Measurements from ENCODE around the gene C2orf92. TPM values are rescaled to one million over a fixed set of nuclear protein-coding genes. Genes with fewer than 3 reads are reported as not detected.
A peak's percentile ranks its signal among the peaks of the same experiment; 100 is the strongest.
"Not testable (repeated sequence)": the region's sequence is repeated elsewhere in the genome, so short reads cannot be mapped to it uniquely, and the experiment has no call there.

The C2orf92 gene
- total and polyA plus RNA-seq, 5 experiments from 2014 or later: 0.35 to 21.2 (median 1.5) TPM

GRCh38 chr2:97675430-97676113, 6.1 kb downstream of the C2orf92 start:
- H3K4me1 Mint-ChIP-seq: no peaks in the 10 kb centered on the region
- H3K9me3 Mint-ChIP-seq: peaks cover 0 to 3% (median 0%) of the 10 kb centered on the region in 9 donors
- no peak overlapping the region for H3K27ac Mint-ChIP-seq
- POLR2A ChIA-PET: interaction anchor here (1.1 kb wide), 1 partner anchor 9 kb away, joined by 4 read pairs; no protein-coding TSS in a partner anchor
- H3K27me3 Mint-ChIP-seq: peaks cover 0 to 10% (median 0%) of the 10 kb centered on the region in 5 donors
- DNase-seq: no peak
- peaks cover 0 to 5% (median 2%) of the 10 kb centered on the region in 3 donors for H3K36me3 Mint-ChIP-seq
- H3K4me3 Mint-ChIP-seq: no peak overlapping the region
- no peak for ATAC-seq

DNA sequence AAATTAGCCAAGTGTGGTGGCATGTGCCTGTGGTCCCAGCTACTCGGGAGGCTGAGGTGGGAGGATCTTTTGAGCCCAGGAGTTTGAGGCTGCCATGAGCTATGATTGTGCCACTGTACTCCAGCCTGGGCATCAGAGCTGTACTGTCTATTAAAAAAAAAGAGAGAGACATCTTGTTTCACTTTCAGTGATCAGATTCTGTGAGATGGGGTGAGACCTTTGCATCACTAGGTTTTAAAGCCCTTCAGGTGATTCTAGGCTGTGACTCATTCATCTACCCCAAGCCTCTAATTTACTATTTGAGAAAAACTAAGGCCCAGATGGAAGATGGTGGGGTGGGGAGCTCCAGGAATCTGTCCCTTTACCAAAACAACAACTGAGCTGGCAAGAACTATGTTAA, 7.1 kb downstream of the C2orf92 start:
- H3K36me3 Mint-ChIP-seq: peaks cover 0 to 5% (median 2%) of the 10 kb centered on the region in 3 donors
- peaks cover 0 to 10% (median 0%) of the 10 kb centered on the region in 5 donors for H3K27me3 Mint-ChIP-seq
- ATAC-seq (no peak), DNase-seq (no peak)
- no peaks in the 10 kb centered on the region for H3K4me1 Mint-ChIP-seq
- no peak overlapping the region for H3K27ac Mint-ChIP-seq
- peaks cover 0 to 3% (median 0%) of the 10 kb centered on the region in 9 donors for H3K9me3 Mint-ChIP-seq
- no peak overlapping the region for H3K4me3 Mint-ChIP-seq
- POLR2A ChIA-PET: interaction anchor here (1.1 kb wide), 1 partner anchor 10 kb away, joined by 4 read pairs; no protein-coding TSS in a partner anchor

DNA sequence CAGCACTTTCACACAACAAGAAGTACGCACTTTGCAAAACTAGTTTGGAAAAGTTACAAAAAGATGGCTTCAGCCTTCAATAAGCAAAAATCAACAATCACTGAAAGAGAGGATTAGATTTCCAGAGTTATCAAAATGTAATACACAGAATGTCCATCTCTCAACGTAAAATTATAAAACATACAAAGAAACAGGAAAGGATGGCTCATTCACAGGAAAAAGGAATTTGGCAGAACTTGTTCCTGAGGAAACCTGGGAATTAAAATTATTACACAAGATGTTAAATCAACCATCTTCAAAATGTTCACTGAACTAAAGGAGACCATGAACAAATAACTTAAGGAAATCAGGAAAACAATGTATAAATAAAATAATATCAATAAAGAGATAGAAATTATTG, 8.0 kb downstream of the C2orf92 start:
- no peak overlapping the region for H3K4me3 Mint-ChIP-seq
- no peak for DNase-seq
- peaks cover 0 to 10% (median 0%) of the 10 kb centered on the region in 5 donors for H3K27me3 Mint-ChIP-seq
- peaks cover 0 to 5% (median 2%) of the 10 kb centered on the region in 3 donors for H3K36me3 Mint-ChIP-seq
- H3K9me3 Mint-ChIP-seq: peaks cover 0 to 3% (median 0%) of the 10 kb centered on the region in 9 donors
- no peak overlapping the region for H3K27ac Mint-ChIP-seq
- ATAC-seq: no peak
- H3K4me1 Mint-ChIP-seq: no peaks in the 10 kb centered on the region
- POLR2A ChIA-PET: no interaction called here

DNA sequence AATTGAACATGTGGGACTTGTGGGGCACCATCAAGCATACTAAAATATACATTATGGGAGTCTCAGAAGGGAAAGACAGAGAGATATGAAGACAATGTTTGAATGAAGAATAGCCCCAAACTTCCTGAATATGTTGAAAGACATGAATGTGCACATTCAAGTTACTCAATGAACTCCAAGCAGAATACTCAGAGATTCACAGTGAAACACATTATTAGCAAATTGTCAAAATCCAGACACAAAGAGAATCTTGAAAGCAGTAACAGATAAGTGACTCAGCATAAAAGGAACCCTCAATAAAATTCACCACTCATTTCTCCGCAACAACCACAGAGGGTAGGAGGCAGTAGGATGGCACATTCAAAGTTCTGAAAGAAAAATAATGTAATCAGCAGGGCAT, 8.8 kb downstream of the C2orf92 start:
- Mint-ChIP-seq H3K27me3 (peaks cover 0 to 10% (median 0%) of the 10 kb centered on the region in 5 donors), H3K4me3 (no peak overlapping the region), H3K9me3 (peaks cover 0 to 3% (median 0%) of the 10 kb centered on the region in 9 donors), H3K4me1 (no peaks in the 10 kb centered on the region), H3K27ac (no peak overlapping the region), H3K36me3 (peaks cover 0 to 5% (median 2%) of the 10 kb centered on the region in 3 donors)
- POLR2A ChIA-PET: no interaction called here
- ATAC-seq (no peak), DNase-seq (no peak)

DNA sequence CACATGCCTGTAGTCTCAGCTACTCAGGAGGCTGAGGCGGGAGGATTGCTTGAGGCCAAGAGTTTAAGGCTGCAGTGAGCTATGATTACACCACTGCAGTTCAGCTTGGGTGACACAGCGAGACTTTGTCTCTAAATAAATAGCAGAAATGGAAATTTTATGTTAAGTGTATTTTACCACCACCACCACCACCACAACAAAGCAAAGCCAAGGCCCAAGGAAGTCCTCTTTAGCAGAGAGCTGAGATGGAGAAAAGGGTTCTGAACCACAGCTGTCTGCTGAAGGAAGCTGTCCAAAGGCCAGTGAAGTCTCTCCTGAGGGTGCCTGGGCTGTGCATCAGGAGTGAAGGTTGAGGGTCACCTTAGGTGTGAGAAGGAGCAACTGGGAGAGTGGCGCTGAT, 17.7 kb downstream of the C2orf92 start:
- H3K27me3 Mint-ChIP-seq, H3K9me3 Mint-ChIP-seq, DNase-seq, ATAC-seq, H3K4me3 Mint-ChIP-seq, H3K27ac Mint-ChIP-seq, H3K4me1 Mint-ChIP-seq, H3K36me3 Mint-ChIP-seq, POLR2A ChIA-PET: not testable (repeated sequence)

DNA sequence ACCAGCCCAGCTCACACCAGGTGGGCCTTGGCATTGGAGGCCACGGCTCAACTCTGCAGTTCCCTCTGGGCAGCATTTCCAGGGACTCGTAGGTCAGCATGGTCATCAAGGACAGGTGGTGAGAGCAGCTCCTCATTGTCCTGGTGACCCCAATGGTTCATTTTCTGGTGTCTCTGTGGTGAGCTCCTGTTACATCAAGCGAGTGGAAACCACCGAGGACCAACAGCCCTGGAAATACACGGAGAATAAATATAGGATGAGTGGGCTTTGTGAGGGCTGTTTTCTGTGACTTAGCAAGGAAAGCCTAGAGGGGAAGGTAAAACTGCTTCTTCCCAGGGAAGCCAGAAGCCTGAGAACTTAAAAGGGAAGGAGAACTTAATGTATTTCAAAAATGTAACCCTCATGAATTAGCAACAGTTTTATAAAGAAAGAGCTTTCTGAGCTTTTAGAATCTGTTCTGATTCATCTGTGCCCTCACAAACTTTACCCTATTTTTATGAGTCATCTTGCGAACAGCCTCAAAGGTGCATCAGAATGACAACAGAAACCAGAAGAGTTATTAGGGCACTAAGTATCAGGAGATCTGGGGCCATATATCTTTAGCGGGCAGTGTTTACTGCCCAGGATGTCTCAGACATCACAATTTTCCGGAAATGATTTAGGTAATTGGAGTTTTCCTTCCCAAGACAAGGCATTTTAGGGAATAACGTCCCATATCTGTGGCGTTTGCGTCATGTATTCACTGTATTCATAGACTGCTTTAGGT, 18.7 kb downstream of the C2orf92 start:
- POLR2A ChIA-PET: no interaction called here
- ATAC-seq: no peak

DNA sequence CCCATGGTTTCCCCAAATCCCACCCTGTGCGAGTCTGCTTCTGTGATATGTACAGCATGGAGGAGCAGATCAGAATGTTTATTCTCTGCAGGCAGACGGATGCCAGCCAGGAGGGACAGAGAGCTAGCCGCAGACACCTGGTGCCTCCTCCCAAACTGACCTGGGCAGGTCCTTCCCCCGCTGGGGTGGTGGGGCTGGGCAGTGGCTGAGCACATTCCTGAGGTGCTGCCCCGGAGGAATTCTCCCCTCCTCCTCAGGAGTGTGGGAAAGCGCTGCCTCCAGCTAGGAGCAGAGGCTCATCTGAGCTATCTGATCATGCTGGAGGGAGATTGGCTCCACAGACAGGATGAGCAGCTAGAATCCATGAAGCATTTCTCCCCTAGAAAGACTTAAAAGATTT, 21.7 kb downstream of the C2orf92 start:
- DNase-seq (no peak), ATAC-seq (no peak)
- H3K36me3 Mint-ChIP-seq: no peaks in the 10 kb centered on the region
- H3K4me3 Mint-ChIP-seq: no peak overlapping the region
- H3K27me3 Mint-ChIP-seq: peaks cover 0 to 3% (median 0%) of the 10 kb centered on the region in 5 donors
- H3K9me3 Mint-ChIP-seq: no peaks in the 10 kb centered on the region
- POLR2A ChIA-PET: interaction anchor here (0.7 kb wide), 1 partner anchor 12 kb away, joined by 3 read pairs; no protein-coding TSS in a partner anchor
- H3K27ac Mint-ChIP-seq: no peak overlapping the region
- H3K4me1 Mint-ChIP-seq: peaks cover 0 to 4% (median 0%) of the 10 kb centered on the region in 4 donors

More for the DNA sequence above, 18.7 kb downstream of the C2orf92 start:
- H3K36me3 Mint-ChIP-seq: no peaks in the 10 kb centered on the region
- no peak overlapping the region for H3K4me3 Mint-ChIP-seq
- H3K27me3 Mint-ChIP-seq: no peaks in the 10 kb centered on the region
- no peaks in the 10 kb centered on the region for H3K9me3 Mint-ChIP-seq
- DNase-seq: no peak
- no peak overlapping the region for H3K27ac Mint-ChIP-seq
- peaks cover 0 to 4% (median 0%) of the 10 kb centered on the region in 4 donors for H3K4me1 Mint-ChIP-seq

- Mint-ChIP-seq H3K4me1 (peaks cover 0 to 6% (median 4%) of the 10 kb centered on the region in 4 donors), H3K9me3 (no peaks in the 10 kb centered on the region), H3K27ac (no peak overlapping the region), H3K27me3 (peaks cover 0 to 3% (median 0%) of the 10 kb centered on the region in 5 donors), H3K4me3 (no peak overlapping the region), H3K36me3 (no peaks in the 10 kb centered on the region)
- no peak for ATAC-seq
- no peak for DNase-seq
- POLR2A ChIA-PET: no interaction called here
Observed at GRCh38 chr2:97693476-97693875, 24.0 kb downstream of the C2orf92 start.

DNA sequence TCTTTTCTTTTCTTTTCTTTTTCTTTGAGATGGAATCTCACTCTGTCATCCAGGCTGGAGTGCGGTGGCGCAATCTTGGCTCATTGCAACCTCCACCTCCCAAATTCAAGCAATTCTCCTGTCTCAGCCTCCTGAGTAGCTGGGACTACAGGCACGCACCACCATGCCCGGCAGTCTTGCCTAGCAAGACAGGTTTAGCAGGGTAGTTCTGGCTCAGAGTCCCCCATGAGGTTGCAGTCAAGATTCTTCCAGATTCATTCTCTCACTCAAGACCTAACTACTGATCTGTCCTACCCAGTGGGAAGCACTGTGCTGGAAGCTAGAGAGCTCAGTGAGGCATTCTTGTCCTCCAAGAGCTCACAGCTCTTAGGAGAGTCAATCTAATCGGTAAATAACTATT, 26.2 kb downstream of the C2orf92 start:
- POLR2A ChIA-PET: interaction anchor here (1.1 to 5.1 kb wide), 3 partner anchors 32 to 105 kb away, joined by 3 to 39 read pairs (median 9); partner anchors contain the start of genes ACTR1B, ANKRD36B and COX5B
- Mint-ChIP-seq H3K36me3 (no peaks in the 10 kb centered on the region), H3K4me1 (peaks cover 5 to 11% (median 7%) of the 10 kb centered on the region in 4 donors), H3K4me3 (no peak overlapping the region), H3K27ac (no peak overlapping the region), H3K9me3 (no peaks in the 10 kb centered on the region), H3K27me3 (peaks cover 0 to 3% (median 0%) of the 10 kb centered on the region in 5 donors)
- DNase-seq (no peak), ATAC-seq (no peak)

DNA sequence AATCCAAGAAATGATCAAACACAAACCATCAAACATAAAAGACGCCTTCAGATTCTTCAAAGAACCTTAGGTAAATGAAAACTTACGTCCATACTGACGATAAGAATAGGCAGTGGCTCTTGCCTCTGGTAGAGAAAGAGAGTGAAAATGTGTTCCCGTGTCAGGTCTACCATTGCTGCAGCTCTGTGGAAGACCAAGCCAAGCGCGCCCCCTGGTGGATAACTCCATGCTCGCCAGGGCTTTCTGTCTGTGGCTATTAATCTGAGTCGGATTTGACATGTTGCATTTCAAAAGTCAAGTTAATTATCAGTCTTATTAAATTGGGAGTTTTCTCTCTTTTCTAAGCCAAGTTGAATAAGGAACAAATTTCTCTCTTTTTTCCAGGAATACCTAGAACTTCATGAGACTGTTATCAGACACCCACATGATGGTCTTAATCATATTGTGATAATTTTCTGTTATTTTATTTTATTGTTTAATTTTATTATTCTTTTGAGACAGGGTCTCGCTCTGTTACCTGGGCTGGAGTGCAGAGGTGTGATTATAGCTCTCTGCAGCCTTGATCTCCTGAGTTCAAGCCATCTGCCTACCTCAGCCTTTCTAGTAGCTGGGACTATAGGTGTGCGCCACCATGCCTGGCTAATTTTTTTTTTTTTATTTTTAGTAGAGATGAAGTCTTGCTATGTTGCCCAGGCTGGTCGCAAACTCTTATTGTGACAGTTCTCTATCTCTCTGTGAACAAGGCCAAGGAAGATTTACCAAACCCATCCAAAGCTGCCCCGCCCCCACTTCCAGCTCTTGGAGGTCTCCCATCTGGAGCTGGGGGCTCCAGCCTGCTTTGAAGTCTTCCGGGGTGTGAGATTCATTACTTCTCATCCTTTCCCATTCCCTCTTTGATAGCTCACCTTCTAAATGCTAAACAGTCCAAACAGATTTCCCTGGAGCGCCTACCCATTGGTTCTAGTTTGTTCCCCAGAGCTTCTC, 28.0 kb downstream of the C2orf92 start:
- peaks cover 5 to 11% (median 7%) of the 10 kb centered on the region in 4 donors for H3K4me1 Mint-ChIP-seq
- peaks cover 0 to 3% (median 0%) of the 10 kb centered on the region in 5 donors for H3K27me3 Mint-ChIP-seq
- no peaks in the 10 kb centered on the region for H3K36me3 Mint-ChIP-seq
- H3K9me3 Mint-ChIP-seq: no peaks in the 10 kb centered on the region
- H3K4me3 Mint-ChIP-seq: peak overlapping the region in 2 of 10 donors; percentile 7 to 22
- peak; percentile 77 to 95 (median 90) for DNase-seq
- POLR2A ChIA-PET: interaction anchor here (0.6 to 5.1 kb wide), 4 partner anchors 34 to 213 kb away, joined by 3 to 39 read pairs (median 6); partner anchors contain the start of genes ACTR1B and ANKRD36B
- H3K27ac Mint-ChIP-seq: peak overlapping the region in 1 of 10 donors; percentile 50
- peak; percentile 95 to 97 for ATAC-seq

DNA sequence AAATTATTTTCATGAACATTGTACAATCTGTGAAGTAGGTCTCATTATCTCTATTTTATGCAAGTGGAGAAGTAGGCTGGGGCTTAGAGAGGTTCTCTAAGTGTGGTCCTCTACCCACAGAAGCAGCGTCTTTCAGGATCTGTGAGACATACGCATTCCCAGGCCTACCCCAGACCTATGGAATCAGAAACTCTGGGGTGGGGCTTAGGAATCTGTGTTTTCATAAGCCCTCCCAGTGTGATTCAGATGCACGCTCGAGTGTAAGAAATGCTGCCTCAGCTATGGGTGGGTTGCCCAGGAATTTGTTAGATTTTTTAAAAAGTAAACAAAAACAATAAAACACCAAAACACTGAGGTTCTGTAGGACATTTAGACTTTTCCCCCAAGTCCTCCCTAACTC, 29.0 kb downstream of the C2orf92 start:
- peaks cover 0 to 3% (median 0%) of the 10 kb centered on the region in 5 donors for H3K27me3 Mint-ChIP-seq
- peaks cover 5 to 11% (median 7%) of the 10 kb centered on the region in 4 donors for H3K4me1 Mint-ChIP-seq
- H3K4me3 Mint-ChIP-seq: no peak overlapping the region
- ATAC-seq: no peak
- DNase-seq: no peak
- POLR2A ChIA-PET: interaction anchor here (0.7 to 5.1 kb wide), 3 partner anchors 15 to 108 kb away, joined by 3 to 39 read pairs (median 10); partner anchors contain the start of genes ANKRD36B and ZAP70
- no peak overlapping the region for H3K27ac Mint-ChIP-seq
- no peaks in the 10 kb centered on the region for H3K9me3 Mint-ChIP-seq
- no peaks in the 10 kb centered on the region for H3K36me3 Mint-ChIP-seq
